T-helper 1 cell (primary cell): ENCODE data around the gene METRN.

ENCODE experiments used
- DNase-seq, 5 donors: peaks; one replicate each; pipeline ENCODE4 v3.0.0-alpha.2; 2012 to 2020

METRN gene

DNA sequence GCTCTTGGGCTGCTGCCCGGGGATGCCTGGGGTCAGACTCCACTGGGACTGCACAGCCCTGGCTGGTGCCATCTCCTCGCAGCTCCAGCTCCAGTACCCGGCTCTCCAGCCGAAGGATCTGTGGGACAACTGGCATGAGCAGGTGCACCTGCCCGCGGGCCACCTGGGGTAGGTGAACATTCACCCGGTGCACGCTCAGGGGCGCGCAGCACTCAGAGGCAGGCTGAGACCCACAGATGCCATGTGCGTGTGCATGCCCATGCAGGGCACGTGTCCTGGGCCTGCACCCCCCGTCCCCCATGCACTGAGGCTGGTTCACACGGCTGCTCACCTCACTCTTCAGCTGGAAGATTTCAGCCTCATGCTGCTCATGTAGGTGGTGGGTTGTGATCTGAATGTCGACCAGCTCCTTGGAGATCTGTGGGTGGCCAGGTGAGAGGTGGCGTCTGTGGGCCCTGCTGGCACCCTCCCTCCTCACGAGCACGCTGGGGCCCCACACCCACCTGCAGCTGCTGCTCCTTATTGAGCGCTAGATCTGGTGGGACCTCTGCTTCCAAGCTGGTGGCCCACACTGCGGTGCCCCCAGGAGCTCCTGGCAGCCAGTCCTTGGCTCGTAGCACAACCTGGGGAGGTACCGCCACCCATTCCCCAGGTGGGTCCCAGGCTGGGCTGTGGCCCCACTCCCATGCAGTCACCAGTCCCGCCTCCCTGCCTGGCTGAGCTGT is 10.7 kb downstream of the METRN start:
- no peak for DNase-seq

- DNase-seq = no peak
Observed at GRCh38 chr16:726188-726437, 11.2 kb downstream of the METRN start.

DNA sequence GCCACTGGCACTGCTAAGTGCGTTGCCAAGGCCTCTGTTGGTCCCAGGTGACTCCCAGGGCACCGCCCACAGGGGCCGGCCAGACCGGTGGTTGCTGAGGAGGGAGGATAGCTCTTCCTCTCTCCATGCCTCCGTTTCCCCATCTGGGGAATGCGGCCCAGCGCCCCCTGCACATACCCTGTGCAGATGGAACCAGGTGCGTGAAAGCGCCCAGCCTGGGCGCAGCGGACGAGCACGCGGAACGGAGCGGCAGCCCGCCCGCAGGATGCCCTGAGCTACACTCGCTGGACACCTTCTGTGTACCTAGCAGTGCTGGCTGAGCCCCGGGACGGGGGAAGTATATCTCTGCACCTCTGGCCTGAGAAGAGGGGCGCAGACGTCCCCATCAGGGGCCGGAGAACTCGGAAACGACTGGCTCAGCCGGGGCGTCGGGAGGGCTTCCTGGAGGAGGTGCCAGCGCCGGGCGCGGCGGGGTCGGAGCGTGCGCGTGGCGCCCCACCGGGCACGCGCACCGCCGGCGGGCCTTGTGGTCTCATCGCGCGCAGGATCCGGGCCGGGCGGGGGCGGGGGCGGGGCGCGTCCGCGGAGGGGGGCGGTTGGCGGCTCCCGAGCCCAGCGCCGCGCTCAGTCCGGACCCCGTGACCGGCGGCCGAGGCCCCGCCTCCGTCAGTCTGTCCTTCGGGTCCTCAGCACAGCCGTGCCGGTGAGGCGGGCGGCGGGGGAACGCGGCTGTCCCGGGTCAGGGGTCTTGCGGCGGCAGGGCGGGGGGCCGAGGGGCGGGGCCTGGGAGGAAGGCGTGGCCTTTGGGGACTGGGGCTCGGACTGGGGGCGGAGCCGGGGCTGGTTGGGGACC is 11.7 kb downstream of the METRN start, which contains the start of the genes CCDC78 and HAGHL:
Gene CCDC78, minus strand, starts transcription at position 6 of the 853 bp plus-strand sequence. CDS start 76 bp downstream, outside the sequence.
Gene HAGHL, plus strand, starts transcription at position 669 of the 853 bp plus-strand sequence. CDS start 404 bp downstream, outside the sequence.
- DNase-seq = peak; percentile 35 to 60 (median 48)

GRCh38 chr16:727291-727977 is 12.5 kb downstream of the METRN start:
- no peak for DNase-seq

GRCh38 chr16:728131-728889 is 13.4 kb downstream of the METRN start:
- DNase-seq = peak; percentile 45 to 66 (median 59)

DNA sequence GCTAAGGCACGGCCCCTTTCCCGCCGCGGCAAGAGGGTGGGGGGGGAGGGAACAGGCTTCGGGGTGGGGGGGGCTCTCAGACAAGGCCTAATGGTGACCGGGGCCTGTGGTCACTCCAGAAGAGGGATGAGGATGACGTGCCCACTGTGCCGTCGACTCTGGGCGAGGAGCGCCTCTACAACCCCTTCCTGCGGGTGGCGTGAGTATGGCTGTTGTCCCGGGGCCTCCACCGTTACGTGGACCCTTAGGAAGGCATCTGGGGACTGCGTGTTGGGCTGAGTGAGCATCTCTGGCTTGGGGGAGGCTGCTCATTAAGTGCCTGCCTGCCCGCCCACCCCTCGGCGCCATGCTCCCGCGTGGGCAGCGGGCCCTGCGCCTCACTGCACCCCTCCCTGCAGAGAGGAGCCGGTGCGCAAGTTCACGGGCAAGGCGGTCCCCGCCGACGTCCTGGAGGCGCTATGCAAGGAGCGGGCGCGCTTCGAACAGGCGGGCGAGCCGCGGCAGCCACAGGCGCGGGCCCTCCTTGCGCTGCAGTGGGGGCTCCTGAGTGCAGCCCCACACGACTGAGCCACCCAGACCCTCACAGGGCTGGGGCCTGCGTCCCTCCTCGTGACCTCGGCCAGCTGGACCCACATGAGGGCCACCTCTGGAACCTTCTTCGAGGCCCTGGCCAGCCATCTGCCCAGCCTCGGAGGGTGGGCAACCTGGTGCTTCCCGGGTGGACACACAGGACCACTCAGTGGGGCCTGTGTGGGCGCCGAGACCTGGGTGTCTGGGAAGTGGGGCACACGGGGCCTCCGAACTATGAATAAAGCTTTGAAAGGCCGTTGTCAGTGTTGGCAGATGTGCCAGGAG is 14.2 kb downstream of the METRN start:
- no peak for DNase-seq

DNA sequence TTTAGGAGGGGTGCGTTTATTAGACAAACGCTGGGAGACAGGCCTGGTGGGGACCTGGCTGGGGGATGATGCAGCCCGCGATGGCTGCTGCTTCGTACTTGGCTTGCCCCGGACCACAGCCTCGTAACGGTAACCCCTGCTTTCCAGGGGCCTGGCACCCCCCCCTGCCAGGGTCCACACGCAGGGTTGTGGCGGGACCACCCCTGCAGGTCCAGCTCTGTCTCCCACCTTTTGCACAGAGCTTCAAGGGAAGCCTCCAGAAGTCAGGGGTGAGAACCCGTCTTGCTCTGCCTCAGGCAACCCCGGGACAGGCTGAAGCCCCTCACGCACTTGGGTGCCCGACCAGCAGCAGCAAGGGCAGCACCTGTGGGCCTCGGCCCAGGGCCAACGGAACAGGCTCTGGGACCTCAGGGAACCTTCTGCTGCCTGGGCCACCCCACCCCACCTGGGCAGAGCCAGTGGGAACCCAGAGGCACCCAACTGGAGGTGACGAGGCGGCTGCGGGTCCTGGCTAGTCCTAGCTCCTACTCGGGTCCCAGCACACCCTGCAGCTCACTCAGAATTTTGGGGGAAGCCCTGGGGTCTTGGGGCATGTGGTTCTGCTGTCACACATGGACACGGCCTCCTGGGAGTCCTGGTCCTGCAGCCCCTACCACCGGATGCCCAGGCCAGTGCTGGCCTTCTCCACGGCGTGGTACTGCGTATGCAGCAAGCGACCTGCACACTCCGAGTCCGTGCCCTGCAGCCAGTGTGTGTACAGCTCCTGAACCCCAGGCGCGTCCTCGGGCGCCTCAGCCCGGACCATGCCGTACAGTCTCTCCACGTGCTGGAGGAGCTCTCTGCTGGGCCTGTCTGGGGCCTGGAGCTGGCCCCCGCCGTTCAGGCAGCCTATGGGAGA is 15.1 kb downstream of the METRN start:
- DNase-seq = peak in 1 of 5 donors; percentile 12

DNA sequence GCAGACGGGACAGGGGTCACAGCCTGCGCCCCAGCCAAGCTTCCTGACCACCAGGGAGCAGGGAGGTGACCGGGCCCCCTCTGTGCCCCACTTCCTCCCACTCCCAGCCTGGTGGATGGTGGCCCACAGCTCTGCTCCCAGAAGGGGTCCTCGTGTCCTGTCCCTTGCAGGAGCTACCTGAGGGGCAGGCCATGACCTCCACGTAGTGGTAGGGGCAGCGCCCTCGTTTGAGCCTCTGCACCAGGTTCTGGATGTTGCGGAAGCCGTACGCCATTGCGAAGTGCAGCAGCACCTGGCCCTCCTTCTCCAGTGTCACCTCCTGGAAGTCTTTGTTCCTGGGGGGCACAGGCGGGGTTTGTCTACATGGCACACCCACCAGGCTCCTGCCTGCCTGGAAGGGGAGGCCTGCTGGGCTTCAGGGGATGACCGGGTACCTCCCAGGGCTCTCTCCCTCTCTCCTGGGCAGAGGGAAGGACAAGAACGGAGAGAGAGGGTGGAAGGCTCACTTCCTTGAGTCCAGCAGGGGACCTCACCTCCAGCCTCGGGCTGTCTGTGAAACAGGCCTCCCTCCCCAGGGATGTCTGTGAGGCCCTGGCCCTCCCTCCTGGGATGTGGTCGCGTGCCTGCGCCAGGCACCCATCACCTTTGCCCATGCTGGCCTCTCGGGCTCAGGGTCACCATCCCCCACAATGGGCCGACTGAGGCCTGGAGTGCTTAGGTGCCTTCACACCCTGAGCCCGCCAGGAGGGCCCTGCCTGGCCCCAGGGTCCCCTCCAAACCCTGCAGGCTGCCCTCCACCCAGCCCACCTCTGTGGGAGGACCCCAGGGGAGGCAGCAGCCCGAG is 16.0 kb downstream of the METRN start:
- DNase-seq = no peak

GRCh38 chr16:732332-732731 is 17.4 kb downstream of the METRN start:
- no peak for DNase-seq

DNA sequence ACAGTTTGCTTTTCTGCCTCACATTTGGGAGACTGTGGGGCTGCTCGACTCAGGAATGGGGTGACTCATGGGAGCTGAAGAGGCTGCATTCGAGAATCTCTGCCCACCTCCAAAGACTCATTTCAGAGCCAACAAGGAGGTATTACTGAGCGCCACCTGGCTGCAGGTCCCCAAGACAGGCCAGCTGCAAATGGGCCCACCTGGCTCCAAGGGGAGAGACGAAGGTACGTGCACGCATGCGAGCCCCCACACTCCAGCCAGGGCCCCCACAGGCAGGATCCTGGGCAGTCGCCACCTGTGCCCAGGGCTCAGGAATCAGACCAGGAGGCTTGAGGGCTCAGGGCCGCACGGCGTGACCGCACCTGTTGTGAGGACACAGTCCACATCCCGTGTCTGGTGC is 18.0 kb downstream of the METRN start:
- DNase-seq = no peak

DNA sequence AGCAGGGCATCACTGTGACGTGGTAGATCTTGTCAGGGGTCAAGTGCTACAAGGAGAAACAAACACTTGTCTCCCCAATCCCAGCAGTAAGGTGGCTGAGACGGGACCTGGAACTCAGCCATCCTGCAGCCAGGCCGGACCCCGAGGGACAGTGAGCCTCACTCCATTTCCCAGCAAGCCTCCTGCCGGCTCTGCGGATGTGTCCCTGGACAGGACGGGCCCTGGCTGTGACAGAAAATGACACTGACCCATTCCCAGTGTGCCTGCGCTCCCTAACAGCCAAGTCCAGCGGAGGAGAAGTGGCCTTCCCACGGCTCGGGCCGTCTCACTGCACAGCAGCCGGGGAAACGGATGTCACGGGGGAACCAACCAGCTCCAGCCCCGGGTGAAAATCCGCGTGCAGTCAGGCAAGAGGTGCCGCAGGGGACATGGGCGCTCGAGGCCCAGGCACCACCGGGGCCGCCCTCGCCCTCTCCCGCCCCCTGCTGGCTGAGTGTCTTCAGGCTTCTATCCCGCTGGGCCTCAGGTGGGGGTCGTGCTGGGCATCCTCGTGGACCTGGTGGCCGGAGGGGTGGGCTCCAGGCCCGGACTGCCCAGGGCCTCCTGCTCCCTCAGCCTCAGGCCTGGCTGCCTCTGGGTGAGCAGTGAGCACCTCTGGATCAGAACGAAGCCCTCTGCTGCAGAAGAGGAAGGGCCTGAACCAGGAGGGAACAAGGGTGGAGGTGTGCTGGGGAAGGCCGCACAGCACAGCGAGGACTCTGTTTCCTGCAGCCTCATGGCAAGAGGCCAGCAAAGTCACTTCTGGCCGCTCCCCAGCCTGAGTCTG is 18.7 kb downstream of the METRN start:
- peak in 1 of 5 donors; percentile 25 for DNase-seq

DNA sequence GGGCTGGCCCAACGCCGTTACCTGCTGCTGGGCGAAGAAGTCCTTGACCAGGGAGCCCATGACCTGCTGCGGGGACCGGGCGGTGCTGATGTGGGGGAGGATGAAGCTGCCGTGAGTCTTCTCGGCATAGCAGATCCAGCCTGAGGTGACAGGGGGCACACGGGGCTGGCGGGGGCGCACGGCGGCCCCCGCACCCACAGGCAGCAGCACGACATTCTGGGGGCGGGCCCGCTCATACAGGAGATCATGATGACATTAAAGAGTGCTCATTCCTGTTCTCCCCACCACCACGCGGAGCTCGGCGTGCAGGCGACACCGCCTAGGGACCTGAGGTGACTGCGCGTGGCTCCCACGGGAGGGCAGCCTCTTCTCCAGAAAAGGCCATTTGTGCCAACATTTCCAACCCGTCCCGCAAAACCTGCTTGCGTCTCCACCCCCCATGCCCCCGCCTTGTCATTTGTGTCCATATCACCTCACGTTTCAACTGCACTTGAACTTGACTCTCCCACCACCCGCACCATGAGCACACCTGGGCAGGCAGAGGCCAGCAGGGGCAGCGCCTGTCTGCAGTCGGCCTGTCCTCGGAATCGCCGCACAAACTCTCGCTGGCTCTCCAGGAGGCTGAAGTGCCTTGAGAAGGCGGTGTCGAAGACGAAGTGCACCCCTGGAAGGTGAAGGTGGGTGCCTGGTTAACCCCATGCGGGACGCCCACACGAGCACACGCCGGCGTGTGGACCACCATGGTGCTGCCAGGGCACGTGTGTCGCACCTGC is 19.5 kb downstream of the METRN start:
- DNase-seq = no peak

DNA sequence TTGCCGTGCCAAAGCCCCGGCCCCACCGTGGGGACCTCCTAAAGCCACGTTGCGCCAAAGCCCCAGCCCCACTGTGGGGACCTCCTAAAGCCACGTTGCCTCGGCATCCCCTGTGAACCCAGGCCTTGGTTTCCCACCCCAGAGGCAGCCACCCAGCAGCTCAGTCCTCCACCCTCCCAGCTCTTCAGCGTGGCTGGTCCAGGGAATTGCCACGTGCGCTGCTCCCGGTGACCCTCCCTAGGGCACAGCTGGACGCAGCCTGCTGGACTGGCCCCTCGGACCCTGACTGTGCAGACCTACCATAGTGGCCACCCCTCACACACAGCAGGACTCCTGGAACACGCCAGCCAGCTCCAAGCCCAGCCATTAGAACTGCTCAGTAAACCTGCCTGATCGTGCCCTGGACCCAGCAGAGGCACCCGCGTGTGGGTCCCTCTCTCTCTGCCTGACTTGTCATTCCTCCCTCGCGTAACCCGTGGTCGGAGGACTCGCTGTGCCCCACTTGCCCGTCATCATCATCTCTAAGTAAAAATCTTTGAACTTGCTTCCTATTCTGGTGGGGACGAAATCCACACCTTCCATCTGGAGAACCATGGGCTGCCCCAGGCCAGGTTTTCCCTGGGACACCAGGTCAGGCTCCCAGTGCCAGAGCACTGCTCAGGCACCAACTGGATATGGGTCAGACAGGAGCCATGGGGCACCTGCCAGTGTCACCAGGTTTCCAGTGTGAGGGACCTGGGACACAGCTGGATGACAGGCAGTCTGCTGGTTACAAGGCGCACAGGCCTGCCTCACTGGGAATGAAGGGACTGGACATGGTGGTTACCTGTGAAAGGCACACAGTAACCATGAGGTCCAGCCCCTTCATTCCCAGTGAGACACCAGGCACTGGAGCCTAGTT is 20.3 kb downstream of the METRN start:
- DNase-seq = no peak

- peak in 1 of 5 donors; percentile 58 for DNase-seq
Observed at GRCh38 chr16:735982-736453, 21.1 kb downstream of the METRN start.

- DNase-seq = no peak
Observed at GRCh38 chr16:736936-737481, 22.1 kb downstream of the METRN start.
